Mesenchymal stem cell (in vitro differentiated cells and primary cell): ENCODE data around the gene SRGAP3.

Source experiments
- DNase-seq: peaks from one replicate; pipeline ENCODE4 v3.0.0-alpha.2; 2013
- H2AFZ ChIP-seq: one replicate; pipeline ENCODE4 v1.6.1; 2013; ENCODE audit warnings: low read depth, mild to moderate bottlenecking, control low read depth, inconsistent platforms, low read length, moderate library complexity
- H2AK5ac ChIP-seq: 2 replicates; pipeline ENCODE4 v1.6.1; 2013; ENCODE audit warnings: low read length, moderate library complexity, mild to moderate bottlenecking, inconsistent platforms; ENCODE audit not compliant: severe bottlenecking
- H2BK120ac ChIP-seq: one replicate; pipeline ENCODE4 v1.6.1; 2013; ENCODE audit warnings: low read depth, mild to moderate bottlenecking, inconsistent platforms, low read length, moderate library complexity
- H2BK12ac ChIP-seq, 2 experiments: one replicate each; pipeline ENCODE4 v1.6.1; 2013; ENCODE audit warnings: inconsistent platforms in 2 of 2, low read length in 2 of 2, mild to moderate bottlenecking in 2 of 2, moderate library complexity in 2 of 2, control low read depth in 1 of 2
- H2BK15ac ChIP-seq: one replicate; pipeline ENCODE4 v1.6.1; 2013; ENCODE audit warnings: mild to moderate bottlenecking, low read depth, inconsistent platforms; ENCODE audit not compliant: poor library complexity, severe bottlenecking
- H2BK5ac ChIP-seq: 2 replicates; pipeline ENCODE4 v1.6.1; 2013; ENCODE audit warnings: low read depth, mild to moderate bottlenecking, low read length, control low read depth, inconsistent platforms; ENCODE audit not compliant: poor library complexity, severe bottlenecking
- H3K14ac ChIP-seq, 2 experiments: one replicate each; pipeline ENCODE4 v1.6.1; 2013; ENCODE audit warnings: inconsistent platforms in 2 of 2, low read length in 2 of 2, control low read depth in 1 of 2, mild to moderate bottlenecking in 1 of 2, moderate library complexity in 1 of 2
- H3K18ac ChIP-seq, 2 experiments: one replicate each; pipeline ENCODE4 v1.6.1; 2013; ENCODE audit warnings: inconsistent platforms in 2 of 2, low read length in 2 of 2, control low read depth in 1 of 2, low read depth in 1 of 2, mild to moderate bottlenecking in 1 of 2
- H3K23ac ChIP-seq, 2 experiments: one replicate each; pipeline ENCODE4 v1.6.1; 2013; ENCODE audit warnings: inconsistent platforms in 2 of 2, low read length in 2 of 2, mild to moderate bottlenecking in 2 of 2, moderate library complexity in 2 of 2, control low read depth in 1 of 2
- H3K27ac ChIP-seq: 2 replicates; pipeline ENCODE4 v1.5.1; 2013; ENCODE audit warnings: mild to moderate bottlenecking, moderate library complexity, low read length, control low read depth, inconsistent platforms; ENCODE audit not compliant: poor library complexity, severe bottlenecking
- H3K27me3 ChIP-seq, 2 experiments: 2 replicates each; pipeline versions ENCODE4 v1.6.1 to v1.7.0; 2013; ENCODE audit warnings: low read length in 2 of 2, mild to moderate bottlenecking in 2 of 2, moderate library complexity in 2 of 2, control low read depth in 1 of 2, inconsistent platforms in 1 of 2; ENCODE audit not compliant: control insufficient read depth in 1 of 2, insufficient read depth in 1 of 2
- H3K36me3 ChIP-seq, 2 experiments: 2 replicates each; pipeline versions ENCODE4 v1.6.1 to v1.7.0; 2013; ENCODE audit warnings: low read length in 2 of 2, control low read depth in 1 of 2, inconsistent platforms in 1 of 2, low read depth in 1 of 2, mild to moderate bottlenecking in 1 of 2; ENCODE audit not compliant: insufficient read depth in 2 of 2, control insufficient read depth in 1 of 2
- H3K4ac ChIP-seq, 2 experiments: one replicate each; pipeline ENCODE4 v1.6.1; 2013; ENCODE audit warnings: inconsistent platforms in 2 of 2, low read length in 2 of 2, mild to moderate bottlenecking in 2 of 2, moderate library complexity in 2 of 2, control low read depth in 1 of 2, low read depth in 1 of 2
- H3K4me1 ChIP-seq: 2 replicates; pipeline ENCODE4 v1.6.1; 2013; ENCODE audit warnings: low read depth, low read length, control low read depth; ENCODE audit not compliant: control insufficient read depth, insufficient read depth
- H3K4me2 ChIP-seq: 2 replicates; pipeline ENCODE4 v1.6.1; 2013; ENCODE audit warnings: low read length, mild to moderate bottlenecking, inconsistent platforms; ENCODE audit not compliant: poor library complexity, severe bottlenecking
- H3K4me3 ChIP-seq, 2 experiments: 2 replicates each; pipeline versions ENCODE4 v1.5.1 to v1.7.0; 2013; ENCODE audit warnings: low read length in 2 of 2, mild to moderate bottlenecking in 2 of 2, control low read depth in 1 of 2, low read depth in 1 of 2; ENCODE audit not compliant: insufficient read depth in 1 of 2
- H3K79me1 ChIP-seq: replicated peaks from 2 replicates; pipeline ENCODE4 v1.6.1; 2013; ENCODE audit warnings: mild to moderate bottlenecking, control low read depth, low read length, inconsistent platforms; ENCODE audit not compliant: poor library complexity, severe bottlenecking
- H3K9ac ChIP-seq: 2 replicates; pipeline ENCODE4 v1.7.0; 2013; ENCODE audit warnings: mild to moderate bottlenecking, low read length, moderate library complexity
- H3K9me3 ChIP-seq: 2 replicates; pipeline ENCODE4 v1.7.0; 2013; ENCODE audit warnings: mild to moderate bottlenecking, low read length; ENCODE audit not compliant: control insufficient read depth
- H4K8ac ChIP-seq: one replicate; pipeline ENCODE4 v1.6.1; 2013; ENCODE audit warnings: inconsistent platforms, mild to moderate bottlenecking, low read length, moderate library complexity
- H4K91ac ChIP-seq: one replicate; pipeline ENCODE4 v1.6.1; 2013; ENCODE audit warnings: mild to moderate bottlenecking, low read length, inconsistent platforms
- WGBS: methylation state at CpG from one replicate; pipeline ENCODE4 v1.1.7; 2013; ENCODE audit warnings: mixed read lengths; 5-methylcytosine and 5-hydroxymethylcytosine counted together

The SRGAP3 gene

DNA sequence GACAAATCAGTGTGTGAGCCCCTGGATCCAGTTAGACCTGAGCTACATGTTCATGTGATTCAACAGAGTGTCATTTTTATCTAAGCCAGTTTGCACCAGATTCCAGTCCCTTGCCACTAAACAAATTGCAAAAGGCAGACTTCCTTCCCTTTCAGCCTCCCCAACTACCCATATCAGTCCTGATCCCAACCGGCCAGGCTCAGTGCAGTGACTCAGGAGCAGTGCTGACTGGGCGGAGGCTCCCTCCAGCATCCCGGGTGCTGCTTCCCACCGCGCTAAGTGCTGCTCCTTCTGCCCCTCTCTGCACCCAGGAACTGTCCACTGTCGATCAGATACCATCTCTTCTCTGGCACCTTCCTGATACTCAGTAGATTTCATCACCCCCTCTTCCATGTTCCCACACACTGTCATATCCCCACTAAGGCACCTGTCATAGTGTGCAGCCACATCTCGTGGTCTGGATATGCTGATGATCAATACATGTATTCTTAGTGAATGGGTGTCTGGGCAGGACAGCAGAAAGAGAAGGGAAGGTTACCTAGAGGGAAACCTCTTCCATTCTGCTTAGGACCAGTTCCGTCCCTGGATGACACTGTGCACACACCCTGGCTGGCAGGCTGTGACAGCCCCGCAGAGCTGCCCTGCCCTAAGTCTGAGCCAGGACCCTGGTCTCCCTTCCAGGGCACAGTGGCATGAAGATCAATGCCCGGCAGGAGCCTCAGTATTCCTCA, 177.3 kb downstream of the SRGAP3 start:
- no peak overlapping the region for H3K4ac ChIP-seq
- H3K36me3 ChIP-seq: no peaks in the 10 kb centered on the region
- no peak overlapping the region for H2BK120ac ChIP-seq
- H2BK15ac ChIP-seq: no peak overlapping the region
- H3K9ac ChIP-seq: no peak overlapping the region
- peak overlapping the region in 1 of 2 experiments; percentile 46 for H3K14ac ChIP-seq
- no peak overlapping the region for H3K23ac ChIP-seq
- no peak overlapping the region for H3K27ac ChIP-seq
- no peak overlapping the region for H2BK12ac ChIP-seq
- no peaks in the 10 kb centered on the region for H3K4me1 ChIP-seq
- H4K8ac ChIP-seq: no peak overlapping the region
- peaks cover 0 to 42% of the 10 kb centered on the region in 2 experiments for H3K27me3 ChIP-seq
- DNase-seq: no peak
- no peak overlapping the region for H2AFZ ChIP-seq
- no peaks in the 10 kb centered on the region for H3K9me3 ChIP-seq
- no peak overlapping the region for H2BK5ac ChIP-seq
- no peak overlapping the region for H3K4me2 ChIP-seq
- H2AK5ac ChIP-seq: peak overlapping the region; percentile 41
- no peak overlapping the region for H3K18ac ChIP-seq
- H3K79me1 ChIP-seq: no peaks in the 10 kb centered on the region
- H3K4me3 ChIP-seq: no peak overlapping the region
- H4K91ac ChIP-seq: no peak overlapping the region
- 79% methylated on average over 10 of the region's 10 CpGs for WGBS

DNA sequence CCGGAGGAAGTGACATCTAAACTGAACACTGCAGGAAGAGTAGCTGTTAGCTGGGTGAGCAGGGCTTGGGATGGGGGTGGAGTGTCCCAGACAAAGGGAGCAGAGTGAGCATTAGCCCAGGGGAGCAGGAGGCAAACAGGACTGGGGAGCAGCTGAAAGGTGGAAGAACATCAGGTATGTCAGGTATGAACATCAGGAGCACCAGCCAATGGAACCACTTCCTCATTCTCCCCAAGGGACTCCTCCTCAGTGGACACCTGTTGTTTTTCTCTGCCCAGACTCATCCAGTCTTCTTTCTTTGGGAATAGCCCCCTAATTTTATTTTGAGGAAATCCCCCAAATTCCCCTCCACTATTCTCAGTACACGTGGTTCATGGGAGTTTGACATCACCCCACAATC, 178.5 kb downstream of the SRGAP3 start:
- H2AFZ ChIP-seq: no peak overlapping the region
- no peak overlapping the region for H3K4ac ChIP-seq
- H3K27me3 ChIP-seq: peaks cover 0 to 42% of the 10 kb centered on the region in 2 experiments
- no peak overlapping the region for H3K14ac ChIP-seq
- no peak overlapping the region for H3K9ac ChIP-seq
- WGBS: 71% methylated on average over 2 of the region's 2 CpGs
- no peak overlapping the region for H3K18ac ChIP-seq
- H3K4me2 ChIP-seq: no peak overlapping the region
- no peak overlapping the region for H4K91ac ChIP-seq
- no peak overlapping the region for H2BK5ac ChIP-seq
- no peak overlapping the region for H2BK120ac ChIP-seq
- no peak overlapping the region for H2BK12ac ChIP-seq
- H3K9me3 ChIP-seq: no peaks in the 10 kb centered on the region
- DNase-seq: no peak
- no peak overlapping the region for H4K8ac ChIP-seq
- no peaks in the 10 kb centered on the region for H3K36me3 ChIP-seq
- no peak overlapping the region for H3K27ac ChIP-seq
- no peaks in the 10 kb centered on the region for H3K4me1 ChIP-seq
- H3K79me1 ChIP-seq: no peaks in the 10 kb centered on the region
- H2AK5ac ChIP-seq: no peak overlapping the region
- no peak overlapping the region for H2BK15ac ChIP-seq
- no peak overlapping the region for H3K4me3 ChIP-seq
- H3K23ac ChIP-seq: no peak overlapping the region

DNA sequence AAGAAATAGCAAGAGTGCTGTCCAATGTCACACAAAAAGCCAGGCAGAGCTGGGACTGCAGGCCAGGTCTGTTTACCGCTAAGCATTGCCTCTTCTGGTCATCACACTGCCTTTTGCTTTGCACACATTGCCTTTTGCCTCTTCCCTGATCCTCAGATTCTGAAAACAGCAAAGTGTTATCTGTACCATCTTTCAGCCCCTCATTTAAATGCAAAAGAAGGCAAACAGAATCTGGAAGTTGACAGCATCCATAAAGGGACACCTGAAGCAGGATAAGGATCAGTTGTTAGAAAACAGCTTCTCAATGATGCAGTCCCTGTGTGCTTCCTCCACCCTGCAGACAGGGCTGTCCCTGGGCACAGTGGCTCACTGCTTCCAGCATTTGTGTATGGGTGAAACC, 179.5 kb downstream of the SRGAP3 start:
- Histone ChIP-seq H3K4me3 (no peak overlapping the region), H3K18ac (no peak overlapping the region), H3K4ac (no peak overlapping the region), H4K8ac (no peak overlapping the region), H3K27me3 (peaks cover 0 to 47% of the 10 kb centered on the region in 2 experiments), H3K4me2 (no peak overlapping the region), H3K9me3 (no peaks in the 10 kb centered on the region), H3K27ac (no peak overlapping the region), H2AFZ (no peak overlapping the region), H2AK5ac (no peak overlapping the region), H3K9ac (no peak overlapping the region), H3K4me1 (no peaks in the 10 kb centered on the region), H2BK5ac (no peak overlapping the region), H2BK120ac (no peak overlapping the region), H2BK12ac (no peak overlapping the region), H2BK15ac (no peak overlapping the region), H3K36me3 (no peaks in the 10 kb centered on the region), H3K14ac (no peak overlapping the region), H3K79me1 (no peaks in the 10 kb centered on the region), H4K91ac (no peak overlapping the region), H3K23ac (no peak overlapping the region)
- WGBS: 83% methylated on average over 1 of the region's 1 CpG
- DNase-seq: no peak

DNA sequence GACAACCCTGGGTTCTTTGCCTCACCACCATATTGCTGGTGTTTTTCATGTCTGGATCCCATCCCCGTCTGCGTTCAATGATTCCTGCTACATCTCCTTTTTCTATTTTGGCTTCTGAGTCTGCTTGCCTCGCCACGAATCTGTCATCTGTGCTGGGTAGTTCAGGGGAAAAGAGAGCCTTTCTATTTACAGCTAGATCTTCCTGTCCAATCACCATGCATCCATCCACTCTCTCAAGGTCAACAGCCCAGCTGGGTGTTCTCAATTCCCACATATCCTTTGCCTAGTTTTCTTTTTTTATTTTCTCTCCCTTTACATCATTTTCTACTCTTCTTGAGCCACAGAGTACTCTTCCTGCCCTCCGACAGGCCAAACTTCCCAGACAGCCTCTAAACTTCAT, 181.4 kb downstream of the SRGAP3 start:
- no peak overlapping the region for H3K4me2 ChIP-seq
- peaks cover 0 to 56% of the 10 kb centered on the region in 2 experiments for H3K27me3 ChIP-seq
- no peaks in the 10 kb centered on the region for H3K9me3 ChIP-seq
- no peak overlapping the region for H2BK5ac ChIP-seq
- H4K8ac ChIP-seq: no peak overlapping the region
- peaks cover 1% of the 10 kb centered on the region for H3K4me1 ChIP-seq
- no peak overlapping the region for H2BK12ac ChIP-seq
- H3K4me3 ChIP-seq: no peak overlapping the region
- H2AK5ac ChIP-seq: no peak overlapping the region
- no peak overlapping the region for H3K23ac ChIP-seq
- no peak overlapping the region for H3K18ac ChIP-seq
- no peak overlapping the region for H3K14ac ChIP-seq
- no peak overlapping the region for H2AFZ ChIP-seq
- no peak overlapping the region for H3K27ac ChIP-seq
- H2BK120ac ChIP-seq: no peak overlapping the region
- no peaks in the 10 kb centered on the region for H3K36me3 ChIP-seq
- 73% methylated on average over 5 of the region's 5 CpGs for WGBS
- H3K79me1 ChIP-seq: no peaks in the 10 kb centered on the region
- H2BK15ac ChIP-seq: no peak overlapping the region
- H3K9ac ChIP-seq: peak overlapping the region; percentile 32
- DNase-seq: no peak
- H3K4ac ChIP-seq: no peak overlapping the region
- no peak overlapping the region for H4K91ac ChIP-seq
